ENCODE results near the gene RNF130.
A peak's percentile ranks its signal among the peaks of the same experiment; 100 is the strongest.
"Not testable (repeated sequence)": the region's sequence is repeated elsewhere in the genome, so short reads cannot be mapped to it uniquely, and the experiment has no call there.

The RNF130 gene

DNA sequence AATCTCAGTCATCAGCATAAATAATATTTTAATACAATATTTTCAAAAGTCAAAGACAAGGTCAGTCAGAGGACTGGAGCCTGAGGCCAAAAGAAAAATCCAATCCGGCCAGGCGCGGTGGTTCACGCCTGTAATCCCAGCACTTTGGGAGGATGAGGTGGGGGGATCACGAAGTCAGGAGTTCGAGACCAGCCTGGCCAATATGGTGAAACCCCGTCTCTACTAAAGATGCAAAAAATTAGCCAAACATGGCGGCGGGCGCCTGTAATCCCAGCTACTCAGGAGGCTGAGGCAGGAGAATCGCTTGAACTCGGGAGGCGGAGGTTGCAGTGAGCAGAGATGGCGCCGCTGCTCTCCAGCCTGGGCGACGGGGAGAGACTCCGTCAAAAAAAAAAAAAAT is 18.1 kb upstream of the RNF130 start:
- in situ Hi-C loops (cut with MboI; ENCODE audit: low pct_unique_long_range_greater_than_20kb, low sequenced_read_pairs); DNase-seq: not testable (repeated sequence)

GRCh38 chr5:180088561-180088960 is 17.0 kb upstream of the RNF130 start:
- DNase-seq = no peak
- in situ Hi-C loops (cut with MboI; ENCODE audit: low pct_unique_long_range_greater_than_20kb, low sequenced_read_pairs) = no loop called here

DNA sequence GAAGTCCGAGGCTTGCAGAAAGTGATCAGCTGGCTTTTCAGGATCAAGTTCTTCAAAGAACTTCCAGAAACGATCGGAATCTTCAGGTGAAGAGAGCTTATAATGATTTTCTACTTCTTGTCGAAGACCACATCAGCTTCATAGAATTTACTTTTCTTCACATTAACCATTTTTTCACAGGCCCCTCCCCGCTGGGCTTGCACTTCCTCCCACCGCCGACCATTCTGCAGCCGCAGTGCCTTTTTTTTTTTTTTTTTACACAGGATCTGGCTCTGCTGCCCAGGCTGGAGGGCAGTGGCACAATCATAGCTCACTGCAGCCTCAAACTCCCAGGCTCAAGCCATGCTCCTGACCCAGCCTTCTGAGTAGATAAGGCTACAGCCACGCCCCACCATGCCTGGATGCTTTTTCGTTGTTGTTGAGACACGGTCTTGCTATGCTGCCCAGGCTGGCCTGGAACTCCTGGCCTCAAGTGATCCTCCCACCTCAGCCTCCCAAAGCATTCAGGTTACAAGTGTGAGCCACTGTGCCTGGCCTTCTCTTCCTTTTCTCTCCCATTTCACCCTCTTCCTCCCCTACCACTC is 15.3 kb upstream of the RNF130 start:
- in situ Hi-C loops (cut with MboI; ENCODE audit: low pct_unique_long_range_greater_than_20kb, low sequenced_read_pairs) = no loop called here
- DNase-seq = no peak

DNA sequence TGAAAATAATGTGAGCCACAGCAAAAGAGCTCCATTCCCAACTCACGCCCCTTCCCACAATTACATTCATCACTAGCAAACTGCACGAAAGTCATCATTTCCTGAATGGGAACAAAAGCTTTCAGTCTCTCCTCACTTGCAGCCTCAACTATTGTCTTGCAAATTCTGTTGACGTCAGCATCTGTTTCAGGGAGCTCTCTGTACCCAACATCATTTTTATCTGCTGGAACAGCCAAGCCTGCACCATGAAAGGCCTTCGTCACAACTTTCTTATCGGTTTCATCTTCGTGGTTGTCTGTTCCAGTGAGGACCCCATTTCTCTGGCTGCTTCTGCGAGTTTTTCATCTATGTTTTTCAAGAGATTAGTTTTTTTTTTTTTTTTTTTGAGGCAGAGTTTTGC is 14.3 kb upstream of the RNF130 start:
- peak; percentile 41 for DNase-seq
- in situ Hi-C loops (cut with MboI; ENCODE audit: low pct_unique_long_range_greater_than_20kb, low sequenced_read_pairs) = no loop called here

GRCh38 chr5:180084638-180085561 is 13.3 kb upstream of the RNF130 start:
- DNase-seq = peak; percentile 84
- in situ Hi-C loops (cut with MboI; ENCODE audit: low pct_unique_long_range_greater_than_20kb, low sequenced_read_pairs) = no loop called here

GRCh38 chr5:180083529-180084060 is 12.0 kb upstream of the RNF130 start:
- no peak for DNase-seq
- in situ Hi-C loops (cut with MboI; ENCODE audit: low pct_unique_long_range_greater_than_20kb, low sequenced_read_pairs) = no loop called here

DNA sequence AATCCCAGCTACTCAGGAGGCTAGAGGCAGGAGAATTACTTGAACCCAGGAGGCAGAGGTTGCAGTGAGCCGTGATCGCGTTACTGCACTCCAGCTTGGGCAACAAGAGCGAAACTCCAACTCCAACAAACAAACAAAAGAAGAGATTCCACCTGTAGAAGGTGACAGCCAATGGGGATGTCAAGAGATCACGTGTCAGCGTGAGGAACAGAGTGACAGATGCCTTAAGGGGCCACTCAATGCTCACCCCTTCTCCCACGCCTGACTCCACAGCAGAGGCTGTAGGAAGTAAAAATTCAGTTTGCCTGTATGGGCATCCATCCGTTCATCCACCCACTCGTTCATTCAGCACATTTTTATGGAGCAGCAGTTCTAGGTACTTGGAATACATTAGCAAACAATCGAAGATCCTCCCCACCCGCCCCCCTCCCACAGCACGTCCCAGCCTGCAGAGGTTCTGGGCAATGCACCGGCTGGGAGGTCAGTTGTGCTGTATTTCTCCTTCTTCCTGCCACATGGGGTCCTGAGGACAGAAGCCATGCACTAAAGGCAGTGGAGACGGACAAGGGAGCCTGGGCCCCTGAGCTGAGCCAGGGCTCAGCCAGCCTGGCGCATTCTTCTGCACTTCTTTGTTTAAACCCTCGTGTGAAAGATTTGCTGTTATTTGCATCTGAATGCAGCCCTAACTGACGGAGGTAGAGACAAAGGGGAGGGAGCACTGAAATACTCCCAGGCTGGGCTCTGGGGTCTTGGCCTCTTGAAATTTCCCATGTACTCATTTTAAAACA is 11.3 kb upstream of the RNF130 start:
- DNase-seq = no peak
- in situ Hi-C loops (cut with MboI; ENCODE audit: low pct_unique_long_range_greater_than_20kb, low sequenced_read_pairs) = no loop called here

GRCh38 chr5:180081481-180081880 is 9.9 kb upstream of the RNF130 start:
- in situ Hi-C loops (cut with MboI; ENCODE audit: low pct_unique_long_range_greater_than_20kb, low sequenced_read_pairs) = no loop called here
- no peak for DNase-seq

- no peak for DNase-seq
- in situ Hi-C loops (cut with MboI; ENCODE audit: low pct_unique_long_range_greater_than_20kb, low sequenced_read_pairs) = no loop called here
These were observed 9.1 kb upstream of the RNF130 start for GRCh38 chr5:180080486-180081280.

- in situ Hi-C loops (cut with MboI; ENCODE audit: low pct_unique_long_range_greater_than_20kb, low sequenced_read_pairs) = no loop called here
- DNase-seq = no peak
These were observed 8.3 kb upstream of the RNF130 start for GRCh38 chr5:180079702-180080466.

- in situ Hi-C loops (cut with MboI; ENCODE audit: low pct_unique_long_range_greater_than_20kb, low sequenced_read_pairs) = no loop called here
- no peak for DNase-seq
These were observed 6.8 kb upstream of the RNF130 start for GRCh38 chr5:180078348-180078747.

GRCh38 chr5:180077594-180078284 is 6.2 kb upstream of the RNF130 start:
- in situ Hi-C loops (cut with MboI; ENCODE audit: low pct_unique_long_range_greater_than_20kb, low sequenced_read_pairs) = no loop called here
- DNase-seq = no peak

- in situ Hi-C loops (cut with MboI; ENCODE audit: low pct_unique_long_range_greater_than_20kb, low sequenced_read_pairs) = no loop called here
These were observed 4.1 kb upstream of the RNF130 start for GRCh38 chr5:180075703-180076102.

GRCh38 chr5:180074462-180074861 is 2.9 kb upstream of the RNF130 start:
- DNase-seq = no peak
- in situ Hi-C loops (cut with MboI; ENCODE audit: low pct_unique_long_range_greater_than_20kb, low sequenced_read_pairs) = no loop called here

More at GRCh38 chr5:180075703-180076102, 4.1 kb upstream of the RNF130 start:
- no peak for DNase-seq

DNA sequence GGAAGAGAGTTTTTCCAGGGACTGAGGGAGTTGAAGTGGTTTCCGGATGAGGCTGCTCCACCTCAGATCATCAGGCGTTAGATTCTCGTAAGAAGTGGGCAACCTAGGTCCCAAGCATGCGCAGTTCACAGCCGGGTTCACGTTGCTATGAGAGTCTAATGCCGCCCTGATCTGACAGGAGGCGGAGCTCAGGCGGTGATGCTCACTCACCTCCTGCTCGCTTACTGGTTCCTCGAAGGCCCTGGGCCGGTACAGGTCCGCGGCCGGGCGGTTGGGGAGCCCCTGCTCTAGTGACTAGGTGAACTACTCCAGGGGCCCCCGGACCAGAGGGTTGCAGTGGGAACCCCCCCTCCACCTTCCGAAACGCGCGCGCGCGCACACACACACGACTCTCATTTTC is 997 bp upstream of the RNF130 start:
- in situ Hi-C loops (cut with MboI; ENCODE audit: low pct_unique_long_range_greater_than_20kb, low sequenced_read_pairs) = no loop called here
- DNase-seq = no peak

DNA sequence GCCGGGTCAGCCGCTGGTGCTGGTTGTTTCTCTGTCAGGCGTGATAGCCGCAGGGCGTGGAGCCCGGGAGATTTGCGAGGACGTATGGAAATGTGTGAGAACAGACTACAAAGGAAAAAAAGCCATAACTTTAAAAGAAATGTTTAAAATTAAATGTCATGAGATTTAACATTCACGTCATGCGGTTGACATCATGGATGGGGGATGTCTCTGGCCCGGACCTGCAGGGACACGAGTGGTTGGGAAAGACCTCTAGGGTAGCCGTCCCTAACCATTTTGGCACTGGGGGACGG is 643 bp upstream of the RNF130 start:
- no peak for DNase-seq
- in situ Hi-C loops (cut with MboI; ENCODE audit: low pct_unique_long_range_greater_than_20kb, low sequenced_read_pairs) = no loop called here

- peak; percentile 79 for DNase-seq
- in situ Hi-C loops (cut with MboI; ENCODE audit: low pct_unique_long_range_greater_than_20kb, low sequenced_read_pairs) = no loop called here
These were observed 616 bp downstream of the RNF130 start for GRCh38 chr5:180070756-180071530.
